GM12801 (cell line): ENCODE data around the gene NECAB3.

Experiments
- CTCF ChIP-seq: IDR thresholded peaks from one replicate; pipeline ENCODE4 v1.5.1; 2011; ENCODE audit warnings: control low read depth; ENCODE audit not compliant: insufficient read length; ENCODE audit errors: extremely low read depth

Gene NECAB3

DNA sequence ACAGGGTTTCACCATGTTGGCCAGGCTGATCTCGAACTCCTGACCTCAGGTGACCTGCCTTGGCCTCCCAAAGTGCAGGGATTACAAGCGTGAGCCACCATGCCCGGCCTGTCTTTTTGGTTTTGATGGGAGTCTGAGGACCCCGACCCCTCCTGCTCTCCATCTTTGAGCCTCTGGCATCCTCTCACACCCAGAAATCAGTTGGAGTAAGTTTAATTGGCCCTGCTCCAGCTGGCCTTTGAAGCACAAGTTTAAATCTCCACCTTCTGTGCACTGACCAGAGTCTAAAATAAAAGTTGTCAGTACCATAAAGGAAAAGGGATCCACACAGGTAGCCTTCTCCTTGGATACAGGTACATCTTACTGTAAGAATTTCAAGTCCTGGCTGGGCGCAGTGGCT lies 28.0 kb downstream of the NECAB3 start:
- TF ChIP-seq CTCF = no peak

DNA sequence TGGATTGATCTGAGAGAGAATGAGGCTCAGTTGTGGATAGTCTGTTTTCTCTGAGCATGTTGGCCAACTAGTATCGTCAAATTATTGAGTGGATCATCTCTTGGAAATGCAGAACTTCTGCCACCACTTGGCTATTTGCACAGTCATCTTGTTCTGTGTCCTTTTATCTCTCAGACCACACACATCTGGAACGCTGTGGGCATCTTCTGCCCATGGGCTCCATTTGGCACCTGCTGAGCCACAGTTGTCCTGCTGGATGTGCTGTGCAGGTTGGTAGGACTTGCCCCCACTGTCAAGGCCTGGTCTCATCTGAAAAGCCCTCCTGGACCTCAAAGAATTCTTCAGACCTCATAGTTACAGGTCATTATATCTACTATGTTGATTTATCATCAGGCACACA lies 28.8 kb downstream of the NECAB3 start:
- no peak for TF ChIP-seq CTCF

DNA sequence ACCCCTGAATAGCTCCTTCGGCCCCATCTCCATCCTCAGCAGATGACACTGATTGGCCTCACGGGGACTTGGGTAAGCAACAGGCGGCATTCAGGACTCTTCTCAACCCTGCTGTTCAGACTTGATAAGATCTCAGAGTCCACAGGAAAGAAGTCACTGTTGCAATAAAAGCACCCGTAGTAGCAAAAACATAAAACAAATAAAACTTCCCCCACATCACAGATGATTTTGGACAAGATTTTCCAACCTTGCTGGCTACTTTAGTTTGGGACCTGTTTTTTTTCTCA lies 29.2 kb downstream of the NECAB3 start:
- no peak for TF ChIP-seq CTCF

DNA sequence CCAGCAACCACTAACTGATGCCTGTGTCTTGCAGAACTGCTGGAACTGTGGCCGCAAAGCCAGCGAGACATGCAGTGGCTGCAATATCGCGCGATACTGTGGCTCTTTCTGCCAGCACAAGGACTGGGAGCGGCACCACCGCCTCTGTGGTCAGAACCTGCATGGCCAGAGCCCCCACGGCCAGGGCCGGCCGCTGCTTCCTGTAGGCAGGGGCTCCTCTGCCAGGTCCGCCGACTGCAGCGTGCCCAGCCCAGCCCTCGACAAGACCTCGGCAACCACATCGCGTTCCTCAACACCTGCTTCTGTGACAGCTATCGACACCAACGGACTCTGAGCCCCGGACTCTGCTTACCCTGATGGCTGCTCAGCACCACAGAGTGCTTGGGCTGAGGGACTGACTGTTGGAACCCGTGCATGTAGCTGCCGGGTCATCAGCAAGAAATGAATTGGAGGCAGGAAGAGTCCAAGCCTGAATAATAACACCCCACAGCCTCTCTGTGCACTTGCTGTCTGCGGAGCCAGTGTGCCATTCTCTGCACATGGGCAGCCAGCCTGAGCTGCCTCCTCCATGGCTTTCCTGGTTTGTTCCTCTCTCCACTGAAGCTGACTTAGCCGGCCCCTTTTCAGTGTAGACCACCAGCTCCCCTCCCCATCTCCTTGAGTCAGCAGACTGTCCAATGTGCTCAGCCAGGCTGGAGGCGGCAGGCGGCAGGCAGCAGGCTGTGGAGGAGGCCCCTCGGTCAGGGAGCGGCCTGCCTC lies 29.7 kb downstream of the NECAB3 start:
- no peak for TF ChIP-seq CTCF

DNA sequence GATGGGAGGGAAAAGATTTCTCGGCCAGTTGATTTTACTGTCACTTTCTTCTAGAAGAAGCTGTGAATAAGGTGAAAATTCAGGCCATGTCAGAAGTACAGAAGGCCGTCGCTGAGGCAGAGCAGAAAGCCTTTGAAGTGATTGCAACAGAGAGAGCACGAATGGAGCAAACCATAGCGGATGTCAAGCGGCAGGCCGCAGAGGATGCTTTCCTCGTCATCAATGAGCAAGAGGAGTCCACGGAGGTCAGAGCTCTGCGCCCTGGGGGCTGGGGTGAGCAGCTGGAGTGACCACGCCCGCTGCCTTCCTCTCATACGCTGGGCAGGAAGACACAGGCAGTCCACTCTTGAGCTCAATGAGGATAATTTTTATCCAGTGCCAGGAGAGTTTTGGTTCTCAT lies 33.9 kb downstream of the NECAB3 start:
- TF ChIP-seq CTCF = no peak

GRCh38 chr20:33636776-33637175 lies 37.5 kb downstream of the NECAB3 start:
- TF ChIP-seq CTCF = no peak

DNA sequence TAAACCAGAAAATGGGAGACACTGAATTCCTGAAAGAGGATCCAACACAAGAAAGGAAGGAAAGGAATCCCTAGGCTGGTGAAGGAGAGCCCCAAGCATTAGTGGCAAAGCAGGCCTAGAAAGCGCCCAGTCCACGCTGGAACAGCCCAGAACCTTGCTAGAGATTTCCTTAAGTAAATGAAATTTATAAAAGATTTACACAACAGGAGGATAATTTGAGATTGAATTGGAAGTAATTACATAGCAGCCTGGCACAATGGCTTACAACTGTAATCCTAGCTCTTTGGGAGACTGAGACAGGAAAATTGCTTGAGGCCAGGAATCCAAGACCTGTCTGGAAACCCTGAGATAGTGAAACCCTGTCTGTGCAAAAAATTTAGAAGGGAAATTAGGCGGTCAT lies 38.9 kb downstream of the NECAB3 start:
- no peak for TF ChIP-seq CTCF
